Subcutaneous adipose tissue (tissue), 4 donors: ENCODE results near the gene RNF167. TPM values are rescaled to one million over a fixed set of nuclear protein-coding genes. Genes with fewer than 3 reads are reported as not detected.

Experiments used
- total RNA-seq, 4 donors: library from RNA; depleted of rRNA; stranded (reverse); fragments of >200 nt; gene quantifications; one replicate each; pipeline ENCODE4 v1.1.0, GENCODE V29; 2016
- TF ChIP-seq, protein P1 (sequence below): fragments of 450-650 bp; IDR thresholded peaks from one replicate; pipeline ENCODE4 v1.5.1; 2016; ENCODE audit warnings: low read depth, mild to moderate bottlenecking, control low read depth, antibody characterized with exemption, moderate library complexity

RNF167 gene
- total RNA-seq, result 10 to 100 TPM; 21.7 to 42.0 (median 31.0) TPM

DNA sequence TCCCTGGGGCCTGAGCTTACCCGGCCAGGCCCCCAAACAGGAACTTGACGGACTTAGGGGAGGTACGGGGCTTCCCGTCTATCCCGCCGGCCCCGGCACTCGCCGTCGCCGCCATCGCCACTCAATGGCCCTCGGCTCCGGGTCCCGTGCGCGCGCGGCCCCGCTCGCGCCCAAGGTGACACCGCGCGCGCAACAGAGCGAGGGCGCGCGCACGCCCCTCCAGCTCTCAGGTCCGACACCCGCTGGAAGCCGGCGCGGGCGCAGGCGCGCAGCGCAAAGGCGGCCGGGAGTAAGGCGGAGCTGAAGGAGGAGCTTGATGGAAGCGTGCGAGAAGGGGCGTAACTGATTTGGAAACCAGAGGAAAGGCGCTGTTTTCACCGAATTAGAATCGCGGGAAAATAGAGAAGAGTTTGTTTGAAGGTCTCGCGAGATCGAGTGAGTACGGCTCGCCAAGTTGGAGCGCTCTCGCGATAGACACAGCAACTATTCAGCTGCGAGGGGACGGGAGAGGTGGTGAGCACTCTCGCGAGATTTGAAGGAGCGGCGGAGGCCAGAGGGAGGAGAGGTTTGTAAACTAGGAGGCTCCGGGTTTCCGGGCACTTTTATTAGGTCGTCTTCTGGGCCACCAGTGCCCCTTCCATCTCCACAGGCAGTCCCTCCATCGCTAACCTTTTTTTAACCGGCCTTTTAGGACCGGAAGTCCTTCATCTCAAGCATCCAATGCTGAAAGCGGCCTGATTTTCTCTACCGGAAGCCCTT, at the start of gene RNF167, which contains the start of gene SLC25A11:
TSS of gene RNF167 (plus strand) at position 473 of the 759 bp plus-strand sequence. CDS start 642 bp downstream, outside the sequence.
TSS of gene SLC25A11 (minus strand) at position 251 of the 759 bp plus-strand sequence. CDS start at position 115, 136 bp downstream.
- TF ChIP-seq, protein P1, sequence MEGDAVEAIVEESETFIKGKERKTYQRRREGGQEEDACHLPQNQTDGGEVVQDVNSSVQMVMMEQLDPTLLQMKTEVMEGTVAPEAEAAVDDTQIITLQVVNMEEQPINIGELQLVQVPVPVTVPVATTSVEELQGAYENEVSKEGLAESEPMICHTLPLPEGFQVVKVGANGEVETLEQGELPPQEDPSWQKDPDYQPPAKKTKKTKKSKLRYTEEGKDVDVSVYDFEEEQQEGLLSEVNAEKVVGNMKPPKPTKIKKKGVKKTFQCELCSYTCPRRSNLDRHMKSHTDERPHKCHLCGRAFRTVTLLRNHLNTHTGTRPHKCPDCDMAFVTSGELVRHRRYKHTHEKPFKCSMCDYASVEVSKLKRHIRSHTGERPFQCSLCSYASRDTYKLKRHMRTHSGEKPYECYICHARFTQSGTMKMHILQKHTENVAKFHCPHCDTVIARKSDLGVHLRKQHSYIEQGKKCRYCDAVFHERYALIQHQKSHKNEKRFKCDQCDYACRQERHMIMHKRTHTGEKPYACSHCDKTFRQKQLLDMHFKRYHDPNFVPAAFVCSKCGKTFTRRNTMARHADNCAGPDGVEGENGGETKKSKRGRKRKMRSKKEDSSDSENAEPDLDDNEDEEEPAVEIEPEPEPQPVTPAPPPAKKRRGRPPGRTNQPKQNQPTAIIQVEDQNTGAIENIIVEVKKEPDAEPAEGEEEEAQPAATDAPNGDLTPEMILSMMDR, result no peak

DNA sequence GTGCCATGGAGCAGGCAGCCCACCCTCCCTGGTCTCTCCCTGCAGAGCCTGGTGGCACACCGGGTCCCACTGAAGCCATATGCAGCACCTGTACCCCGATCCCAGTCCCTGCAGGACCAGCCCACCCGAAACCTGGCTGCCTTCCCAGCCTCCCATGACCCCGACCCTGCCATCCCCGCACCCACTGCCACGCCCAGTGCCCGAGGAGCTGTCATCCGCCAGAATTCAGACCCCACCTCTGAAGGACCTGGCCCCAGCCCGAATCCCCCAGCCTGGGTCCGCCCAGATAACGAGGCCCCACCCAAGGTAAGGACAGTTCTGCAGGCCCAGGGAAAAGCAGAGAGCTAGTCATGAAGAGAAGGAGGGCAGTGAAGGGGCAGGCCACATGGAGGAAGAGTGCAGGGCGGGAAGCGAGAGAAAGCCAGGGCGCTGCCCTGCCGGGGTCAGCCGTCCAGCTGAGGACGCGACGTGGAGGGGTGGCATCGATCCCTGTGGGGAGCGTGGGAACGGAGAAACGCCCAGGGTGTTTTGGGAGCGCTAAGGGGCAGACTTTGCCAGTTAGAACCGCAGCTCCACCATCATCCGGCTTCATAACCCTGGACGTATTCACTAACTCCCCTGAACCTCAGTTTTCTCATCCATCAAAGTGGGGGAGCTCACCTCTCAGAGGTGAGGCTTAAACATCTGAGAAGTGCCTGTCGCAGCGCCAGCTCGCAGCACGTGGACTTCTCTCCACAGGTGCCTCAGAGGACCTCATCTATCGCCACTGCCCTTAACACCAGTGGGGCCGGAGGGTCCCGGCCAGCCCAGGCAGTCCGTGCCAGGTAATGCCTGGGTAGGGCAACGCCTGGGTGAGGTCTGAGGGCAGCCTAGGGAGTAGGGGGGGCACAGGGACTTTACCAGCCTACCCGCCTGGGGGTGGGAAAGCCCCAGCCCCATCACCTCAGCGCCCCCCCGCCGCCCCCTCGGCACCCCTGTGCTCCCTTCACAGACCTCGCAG, 48.4 kb upstream of the RNF167 start:
- TF ChIP-seq, protein P1, result no peak

DNA sequence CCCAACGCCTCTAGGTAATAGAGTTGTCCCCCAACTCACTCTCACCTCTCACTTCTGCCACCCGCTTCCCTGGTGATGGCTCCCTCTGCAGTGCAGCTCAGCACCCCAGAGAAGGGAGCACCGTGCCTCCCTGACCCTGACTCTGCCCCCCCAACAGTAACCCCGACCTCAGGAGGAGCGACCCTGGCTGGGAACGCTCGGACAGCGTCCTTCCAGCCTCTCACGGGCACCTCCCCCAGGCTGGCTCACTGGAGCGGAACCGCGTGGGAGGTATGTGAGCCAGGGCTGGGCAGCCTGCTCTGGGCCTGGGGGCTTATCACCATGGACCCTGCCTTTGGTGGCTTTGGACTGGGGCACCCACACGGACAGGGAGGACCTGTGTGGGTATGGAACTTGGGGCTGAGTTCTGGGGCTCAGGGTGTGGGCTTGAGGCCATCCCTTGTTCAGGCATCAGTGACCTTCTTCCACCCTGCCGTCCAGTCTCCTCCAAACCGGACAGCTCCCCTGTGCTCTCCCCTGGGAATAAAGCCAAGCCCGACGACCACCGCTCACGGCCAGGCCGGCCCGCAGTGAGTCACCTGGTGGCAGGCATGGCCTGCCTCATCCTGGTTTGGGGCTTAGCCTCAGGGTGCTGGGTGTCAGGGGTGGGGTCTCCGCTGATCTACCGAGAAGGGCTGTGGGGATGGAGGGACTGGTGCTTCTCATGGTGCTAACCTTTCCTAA, 47.4 kb upstream of the RNF167 start:
- TF ChIP-seq, protein P1, result no peak

DNA sequence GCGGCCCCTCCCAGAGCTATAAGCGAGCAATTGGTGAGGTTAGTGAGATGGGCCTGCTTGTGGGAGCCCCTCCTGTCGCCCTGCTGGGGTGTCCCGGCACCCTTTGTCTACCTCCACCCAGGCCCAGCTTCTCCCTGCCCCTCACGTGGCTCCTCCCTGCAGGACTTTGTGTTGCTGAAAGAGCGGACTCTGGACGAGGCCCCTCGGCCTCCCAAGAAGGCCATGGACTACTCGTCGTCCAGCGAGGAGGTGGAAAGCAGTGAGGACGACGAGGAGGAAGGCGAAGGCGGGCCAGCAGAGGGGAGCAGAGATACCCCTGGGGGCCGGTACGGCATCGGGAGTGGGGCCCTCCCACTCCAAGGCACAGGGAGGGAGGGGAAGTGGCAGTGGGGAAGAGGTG, 46.8 kb upstream of the RNF167 start:
- TF ChIP-seq, protein P1, result no peak

DNA sequence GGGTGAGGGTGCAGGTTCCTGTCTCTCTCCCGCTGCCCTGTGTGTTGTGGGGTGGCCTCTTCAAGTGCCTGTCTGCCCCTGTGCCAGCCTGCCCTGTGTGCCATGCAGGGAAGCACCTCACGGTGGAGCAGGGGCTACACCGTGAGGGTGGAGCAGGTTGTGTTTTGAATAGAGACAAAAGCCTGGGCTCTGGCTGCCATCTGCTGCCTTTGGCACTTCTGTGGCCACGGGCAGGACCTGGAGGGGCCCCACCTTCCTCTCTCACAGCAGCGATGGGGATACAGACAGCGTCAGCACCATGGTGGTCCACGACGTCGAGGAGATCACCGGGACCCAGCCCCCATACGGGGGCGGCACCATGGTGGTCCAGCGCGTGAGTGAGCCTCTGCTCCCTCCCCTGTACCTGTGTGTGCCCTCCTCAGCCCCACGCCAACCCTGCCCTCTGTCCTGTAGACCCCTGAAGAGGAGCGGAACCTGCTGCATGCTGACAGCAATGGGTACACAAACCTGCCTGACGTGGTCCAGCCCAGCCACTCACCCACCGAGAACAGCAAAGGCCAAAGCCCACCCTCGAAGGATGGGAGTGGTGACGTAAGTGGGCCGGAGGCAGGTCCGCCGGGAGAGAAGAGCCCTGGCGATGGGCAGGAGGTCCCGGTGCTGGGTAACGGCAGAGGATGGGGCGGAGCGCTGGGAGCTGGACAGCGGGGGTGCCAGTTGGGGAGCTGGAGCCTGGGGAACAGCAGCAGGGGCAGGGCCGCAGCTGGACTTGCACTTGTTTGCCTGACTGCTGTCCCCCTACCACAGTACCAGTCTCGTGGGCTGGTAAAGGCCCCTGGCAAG, 46.1 kb upstream of the RNF167 start:
- TF ChIP-seq, protein P1, result no peak

DNA sequence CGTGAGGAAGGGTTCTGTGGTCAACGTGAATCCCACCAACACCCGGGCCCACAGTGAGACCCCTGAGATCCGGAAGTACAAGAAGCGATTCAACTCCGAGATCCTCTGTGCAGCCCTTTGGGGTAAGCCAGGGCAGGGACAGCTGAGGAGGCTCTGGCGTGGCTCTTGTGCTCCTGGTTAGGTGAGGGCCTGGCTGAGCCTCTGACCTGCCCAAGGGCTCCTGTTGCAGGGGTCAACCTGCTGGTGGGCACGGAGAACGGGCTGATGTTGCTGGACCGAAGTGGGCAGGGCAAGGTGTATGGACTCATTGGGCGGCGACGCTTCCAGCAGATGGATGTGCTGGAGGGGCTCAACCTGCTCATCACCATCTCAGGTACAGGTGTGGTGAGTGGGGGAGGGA, 44.9 kb upstream of the RNF167 start:
- TF ChIP-seq, protein P1, result no peak
